Measurements from ENCODE around the gene UBTD2. TPM values are rescaled to one million over a fixed set of nuclear protein-coding genes. Genes with fewer than 3 reads are reported as not detected.
"Not testable (repeated sequence)": the region's sequence is repeated elsewhere in the genome, so short reads cannot be mapped to it uniquely, and the experiment has no call there.

The UBTD2 gene
- total RNA-seq, 4 donors from 2014 or later: 19.4 to 31.0 (median 26.2) TPM

- Histone ChIP-seq H3K36me3 (no peaks in the 10 kb centered on the region), H3K27ac (no peak overlapping the region), H3K4me1 (peaks cover 0 to 19% (median 2%) of the 10 kb centered on the region in 4 donors), H3K27me3 (no peaks in the 10 kb centered on the region), H3K4me3 (no peak overlapping the region), H3K9me3 (no peaks in the 10 kb centered on the region)
- TF ChIP-seq POLR2A (IDR thresholded peaks at IDR 0.05) (no peak), EP300 (IDR thresholded peaks at IDR 0.05) (no peak), CTCF (IDR thresholded peaks at IDR 0.05) (no peak)
- WGBS, 2 donors: 49 to 75% methylated on average over 4 of the region's 4 CpGs
- DNase-seq (ENCODE audit: low spot score in 2 of 2): no peak
These were observed 4.9 kb upstream of the UBTD2 start for GRCh38 chr5:172288465-172288864.

- peaks cover 0 to 22% (median 5%) of the 10 kb centered on the region in 4 donors for H3K4me1 ChIP-seq
- 72 to 80% methylated on average over 3 of the region's 3 CpGs for WGBS, 2 donors
- not testable (repeated sequence) for H3K27me3 ChIP-seq; H3K9me3 ChIP-seq; H3K27ac ChIP-seq; DNase-seq (ENCODE audit: low spot score in 2 of 2); H3K4me3 ChIP-seq; H3K36me3 ChIP-seq
These were observed 3.6 kb upstream of the UBTD2 start for GRCh38 chr5:172287140-172287539.

- H3K27ac ChIP-seq: peak overlapping the region in 3 of 4 donors; percentile 94 to 99 (median 95)
- TF ChIP-seq EP300 (IDR thresholded peaks at IDR 0.05): no peak
- no peak for TF ChIP-seq POLR2A (IDR thresholded peaks at IDR 0.05)
- TF ChIP-seq CTCF (IDR thresholded peaks at IDR 0.05): no peak
These were observed 1.9 kb upstream of the UBTD2 start for GRCh38 chr5:172285226-172286143.

GRCh38 chr5:172284611-172284980 is 1.0 kb upstream of the UBTD2 start:
- 1% methylated on average over 11 of the region's 11 CpGs for WGBS, 2 donors
- Histone ChIP-seq H3K4me3 (peak overlapping the region; percentile 70 to 94 (median 74)), H3K4me1 (peaks cover 0 to 41% (median 17%) of the 10 kb centered on the region in 4 donors), H3K36me3 (no peaks in the 10 kb centered on the region), H3K9me3 (no peaks in the 10 kb centered on the region), H3K27ac (peak overlapping the region; percentile 94 to 99 (median 96)), H3K27me3 (no peaks in the 10 kb centered on the region)
- peak in 1 of 2 donors; percentile 63 for DNase-seq (ENCODE audit: low spot score in 2 of 2)
- TF ChIP-seq CTCF (IDR thresholded peaks at IDR 0.05) (no peak), EP300 (IDR thresholded peaks at IDR 0.05) (peak in 1 of 2 donors; percentile 31)

More at GRCh38 chr5:172285226-172286143, 1.9 kb upstream of the UBTD2 start:
- Histone ChIP-seq H3K27me3 (no peaks in the 10 kb centered on the region), H3K4me3 (no peak overlapping the region), H3K9me3 (no peaks in the 10 kb centered on the region), H3K36me3 (no peaks in the 10 kb centered on the region), H3K4me1 (peaks cover 0 to 38% (median 17%) of the 10 kb centered on the region in 4 donors)
- WGBS, 2 donors: 58 to 68% methylated on average over 15 of the region's 15 CpGs
- DNase-seq (ENCODE audit: low spot score in 2 of 2): no peak

GRCh38 chr5:172283862-172284610 is 472 bp upstream of the UBTD2 start:
- H3K4me3 ChIP-seq: peak overlapping the region; percentile 73 to 94 (median 82)
- TF ChIP-seq CTCF (IDR thresholded peaks at IDR 0.05) (no peak), POLR2A (IDR thresholded peaks at IDR 0.05) (peak; percentile 72 to 91), EP300 (IDR thresholded peaks at IDR 0.05) (peak in 1 of 2 donors; percentile 18)
- 0 to 2% methylated on average over 50 to 51 of the region's 79 CpGs for WGBS, 2 donors
- H3K27ac ChIP-seq: peak overlapping the region; percentile 94 to 99 (median 96)
- no peaks in the 10 kb centered on the region for H3K36me3 ChIP-seq
- H3K27me3 ChIP-seq: no peaks in the 10 kb centered on the region
- peak; percentile 68 to 70 for DNase-seq (ENCODE audit: low spot score in 2 of 2)
- H3K9me3 ChIP-seq: no peaks in the 10 kb centered on the region
- H3K4me1 ChIP-seq: peaks cover 0 to 41% (median 17%) of the 10 kb centered on the region in 4 donors

Data from tibial nerve (tissue), 4 donors.